Mesenchymal stem cell (in vitro differentiated cells and primary cell): ENCODE data around the gene RHCE.
"Not testable (repeated sequence)": the region's sequence is repeated elsewhere in the genome, so short reads cannot be mapped to it uniquely, and the experiment has no call there.

Experiments used
- DNase-seq: peaks from one replicate; pipeline ENCODE4 v3.0.0-alpha.2; 2013
- H2AFZ ChIP-seq: one replicate; pipeline ENCODE4 v1.6.1; 2013; ENCODE audit warnings: low read depth, mild to moderate bottlenecking, control low read depth, inconsistent platforms, low read length, moderate library complexity
- H2AK5ac ChIP-seq: 2 replicates; pipeline ENCODE4 v1.6.1; 2013; ENCODE audit warnings: low read length, moderate library complexity, mild to moderate bottlenecking, inconsistent platforms; ENCODE audit not compliant: severe bottlenecking
- H2BK120ac ChIP-seq: one replicate; pipeline ENCODE4 v1.6.1; 2013; ENCODE audit warnings: low read depth, mild to moderate bottlenecking, inconsistent platforms, low read length, moderate library complexity
- H2BK12ac ChIP-seq, 2 experiments: one replicate each; pipeline ENCODE4 v1.6.1; 2013; ENCODE audit warnings: inconsistent platforms in 2 of 2, low read length in 2 of 2, mild to moderate bottlenecking in 2 of 2, moderate library complexity in 2 of 2, control low read depth in 1 of 2
- H2BK15ac ChIP-seq: one replicate; pipeline ENCODE4 v1.6.1; 2013; ENCODE audit warnings: mild to moderate bottlenecking, low read depth, inconsistent platforms; ENCODE audit not compliant: poor library complexity, severe bottlenecking
- H2BK5ac ChIP-seq: 2 replicates; pipeline ENCODE4 v1.6.1; 2013; ENCODE audit warnings: low read depth, mild to moderate bottlenecking, low read length, control low read depth, inconsistent platforms; ENCODE audit not compliant: poor library complexity, severe bottlenecking
- H3K14ac ChIP-seq, 2 experiments: one replicate each; pipeline ENCODE4 v1.6.1; 2013; ENCODE audit warnings: inconsistent platforms in 2 of 2, low read length in 2 of 2, control low read depth in 1 of 2, mild to moderate bottlenecking in 1 of 2, moderate library complexity in 1 of 2
- H3K18ac ChIP-seq, 2 experiments: one replicate each; pipeline ENCODE4 v1.6.1; 2013; ENCODE audit warnings: inconsistent platforms in 2 of 2, low read length in 2 of 2, control low read depth in 1 of 2, low read depth in 1 of 2, mild to moderate bottlenecking in 1 of 2
- H3K23ac ChIP-seq, 2 experiments: one replicate each; pipeline ENCODE4 v1.6.1; 2013; ENCODE audit warnings: inconsistent platforms in 2 of 2, low read length in 2 of 2, mild to moderate bottlenecking in 2 of 2, moderate library complexity in 2 of 2, control low read depth in 1 of 2
- H3K27ac ChIP-seq: 2 replicates; pipeline ENCODE4 v1.5.1; 2013; ENCODE audit warnings: mild to moderate bottlenecking, moderate library complexity, low read length, control low read depth, inconsistent platforms; ENCODE audit not compliant: poor library complexity, severe bottlenecking
- H3K27me3 ChIP-seq, 2 experiments: 2 replicates each; pipeline versions ENCODE4 v1.6.1 to v1.7.0; 2013; ENCODE audit warnings: low read length in 2 of 2, mild to moderate bottlenecking in 2 of 2, moderate library complexity in 2 of 2, control low read depth in 1 of 2, inconsistent platforms in 1 of 2; ENCODE audit not compliant: control insufficient read depth in 1 of 2, insufficient read depth in 1 of 2
- H3K36me3 ChIP-seq, 2 experiments: 2 replicates each; pipeline versions ENCODE4 v1.6.1 to v1.7.0; 2013; ENCODE audit warnings: low read length in 2 of 2, control low read depth in 1 of 2, inconsistent platforms in 1 of 2, low read depth in 1 of 2, mild to moderate bottlenecking in 1 of 2; ENCODE audit not compliant: insufficient read depth in 2 of 2, control insufficient read depth in 1 of 2
- H3K4ac ChIP-seq, 2 experiments: one replicate each; pipeline ENCODE4 v1.6.1; 2013; ENCODE audit warnings: inconsistent platforms in 2 of 2, low read length in 2 of 2, mild to moderate bottlenecking in 2 of 2, moderate library complexity in 2 of 2, control low read depth in 1 of 2, low read depth in 1 of 2
- H3K4me1 ChIP-seq: 2 replicates; pipeline ENCODE4 v1.6.1; 2013; ENCODE audit warnings: low read depth, low read length, control low read depth; ENCODE audit not compliant: control insufficient read depth, insufficient read depth
- H3K4me2 ChIP-seq: 2 replicates; pipeline ENCODE4 v1.6.1; 2013; ENCODE audit warnings: low read length, mild to moderate bottlenecking, inconsistent platforms; ENCODE audit not compliant: poor library complexity, severe bottlenecking
- H3K4me3 ChIP-seq, 2 experiments: 2 replicates each; pipeline versions ENCODE4 v1.5.1 to v1.7.0; 2013; ENCODE audit warnings: low read length in 2 of 2, mild to moderate bottlenecking in 2 of 2, control low read depth in 1 of 2, low read depth in 1 of 2; ENCODE audit not compliant: insufficient read depth in 1 of 2
- H3K79me1 ChIP-seq: replicated peaks from 2 replicates; pipeline ENCODE4 v1.6.1; 2013; ENCODE audit warnings: mild to moderate bottlenecking, control low read depth, low read length, inconsistent platforms; ENCODE audit not compliant: poor library complexity, severe bottlenecking
- H3K9ac ChIP-seq: 2 replicates; pipeline ENCODE4 v1.7.0; 2013; ENCODE audit warnings: mild to moderate bottlenecking, low read length, moderate library complexity
- H3K9me3 ChIP-seq: 2 replicates; pipeline ENCODE4 v1.7.0; 2013; ENCODE audit warnings: mild to moderate bottlenecking, low read length; ENCODE audit not compliant: control insufficient read depth
- H4K8ac ChIP-seq: one replicate; pipeline ENCODE4 v1.6.1; 2013; ENCODE audit warnings: inconsistent platforms, mild to moderate bottlenecking, low read length, moderate library complexity
- H4K91ac ChIP-seq: one replicate; pipeline ENCODE4 v1.6.1; 2013; ENCODE audit warnings: mild to moderate bottlenecking, low read length, inconsistent platforms
- WGBS: methylation state at CpG from one replicate; pipeline ENCODE4 v1.1.7; 2013; ENCODE audit warnings: mixed read lengths; 5-methylcytosine and 5-hydroxymethylcytosine counted together

RHCE gene

DNA sequence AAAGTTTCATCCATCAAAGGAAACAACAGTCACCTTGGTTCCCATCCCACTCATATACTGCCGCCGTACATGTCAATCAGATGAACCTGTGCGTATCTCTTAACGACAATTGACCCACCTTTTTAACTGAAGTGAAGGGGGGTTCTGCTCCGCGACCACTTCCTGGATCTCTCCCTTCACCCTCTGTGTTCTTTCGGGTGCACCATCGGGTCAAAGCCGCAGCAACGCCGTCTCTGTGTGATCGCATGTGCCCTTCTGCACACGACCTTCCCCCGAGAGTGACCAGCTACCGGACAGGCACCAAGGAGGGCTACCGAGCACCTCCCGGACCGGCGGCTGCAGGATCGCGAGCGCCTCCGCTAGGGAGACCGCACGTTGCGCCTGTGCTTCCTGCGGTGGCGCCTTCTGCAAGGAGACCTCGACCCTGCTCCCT is 83.7 kb downstream of the RHCE start:
- H3K4me3 ChIP-seq = peak overlapping the region; percentile 65 to 86
- DNase-seq = peak; percentile 11
- not testable (repeated sequence) for H2BK5ac ChIP-seq

DNA sequence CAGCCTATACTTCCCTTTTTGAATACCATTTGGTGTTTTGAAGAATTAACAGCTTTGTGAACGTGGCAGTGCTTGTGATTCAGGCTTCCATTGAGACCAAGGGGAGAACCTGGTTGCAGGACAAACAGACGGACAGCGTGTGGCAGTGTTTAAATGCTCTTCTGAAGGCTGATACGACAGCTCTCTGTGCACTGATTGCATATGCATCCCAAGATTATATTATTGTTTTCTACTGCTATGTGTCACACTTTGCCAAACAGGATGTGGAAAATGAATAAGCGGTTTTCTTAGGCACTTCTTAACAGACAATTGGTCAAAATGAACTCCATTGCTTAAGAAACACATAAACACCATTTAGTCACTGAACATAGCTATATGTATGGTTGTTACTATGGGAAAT is 90.7 kb downstream of the RHCE start:
- H2AK5ac ChIP-seq, H2BK12ac ChIP-seq, H2BK120ac ChIP-seq, H4K91ac ChIP-seq, H3K4me1 ChIP-seq, H3K27ac ChIP-seq, H3K18ac ChIP-seq, H2BK5ac ChIP-seq, H3K23ac ChIP-seq, H2BK15ac ChIP-seq, H3K79me1 ChIP-seq, H3K36me3 ChIP-seq, H3K14ac ChIP-seq, H3K4me3 ChIP-seq, H2AFZ ChIP-seq, H3K9me3 ChIP-seq, H3K4me2 ChIP-seq, H3K27me3 ChIP-seq, H3K4ac ChIP-seq: not testable (repeated sequence)
- Histone ChIP-seq H4K8ac (peak overlapping the region; percentile 28), H3K9ac (peak overlapping the region; percentile 51)
- DNase-seq = peak; percentile 81
- WGBS = no CpG with 5 or more reads among the region's 5 CpGs

More for the DNA sequence above, 83.7 kb downstream of the RHCE start:
- H3K4me1 ChIP-seq, H2BK12ac ChIP-seq, H2BK120ac ChIP-seq, H2BK15ac ChIP-seq, H2AK5ac ChIP-seq, H4K8ac ChIP-seq, H3K14ac ChIP-seq, H3K4ac ChIP-seq, H3K79me1 ChIP-seq, H3K27me3 ChIP-seq, H3K36me3 ChIP-seq, H3K9me3 ChIP-seq, H4K91ac ChIP-seq, H3K27ac ChIP-seq: not testable (repeated sequence)
- WGBS = 0% methylated on average over 8 of the region's 29 CpGs
- Histone ChIP-seq H3K4me2 (peak overlapping the region; percentile 46), H3K9ac (peak overlapping the region; percentile 81), H2AFZ (peak overlapping the region; percentile 53), H3K18ac (peak overlapping the region in 1 of 2 experiments; percentile 84), H3K23ac (peak overlapping the region in 1 of 2 experiments; percentile 89)

DNA sequence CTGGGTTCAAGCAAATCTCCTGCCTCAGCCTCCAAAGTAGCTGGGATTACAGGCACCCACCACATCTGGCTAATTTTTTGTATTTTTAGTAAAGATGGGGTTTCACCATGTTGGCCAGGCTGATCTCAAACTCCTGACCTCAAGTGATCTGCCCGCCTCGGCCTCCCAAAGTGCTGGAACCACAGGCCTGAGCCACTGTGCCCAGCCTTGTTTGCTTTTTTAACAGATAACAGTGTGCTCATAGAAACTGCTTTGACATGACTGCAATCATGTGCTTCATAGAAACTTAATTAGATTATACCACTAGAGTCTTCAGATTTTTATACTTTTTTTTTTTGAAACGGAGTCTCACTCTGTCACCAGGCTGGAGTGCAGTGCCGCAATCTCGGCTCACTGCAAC is 91.3 kb downstream of the RHCE start:
- H4K91ac ChIP-seq, H3K14ac ChIP-seq, H3K27me3 ChIP-seq, H2BK15ac ChIP-seq, H3K23ac ChIP-seq, H3K9me3 ChIP-seq, H3K4ac ChIP-seq, H2BK5ac ChIP-seq, H3K79me1 ChIP-seq, H3K27ac ChIP-seq, H2AFZ ChIP-seq, H3K4me2 ChIP-seq, H4K8ac ChIP-seq, H3K36me3 ChIP-seq, DNase-seq, H2AK5ac ChIP-seq, H3K18ac ChIP-seq, H3K4me1 ChIP-seq, H3K4me3 ChIP-seq, H2BK12ac ChIP-seq, H3K9ac ChIP-seq, H2BK120ac ChIP-seq: not testable (repeated sequence)
- 89% methylated on average over 5 of the region's 5 CpGs for WGBS

DNA sequence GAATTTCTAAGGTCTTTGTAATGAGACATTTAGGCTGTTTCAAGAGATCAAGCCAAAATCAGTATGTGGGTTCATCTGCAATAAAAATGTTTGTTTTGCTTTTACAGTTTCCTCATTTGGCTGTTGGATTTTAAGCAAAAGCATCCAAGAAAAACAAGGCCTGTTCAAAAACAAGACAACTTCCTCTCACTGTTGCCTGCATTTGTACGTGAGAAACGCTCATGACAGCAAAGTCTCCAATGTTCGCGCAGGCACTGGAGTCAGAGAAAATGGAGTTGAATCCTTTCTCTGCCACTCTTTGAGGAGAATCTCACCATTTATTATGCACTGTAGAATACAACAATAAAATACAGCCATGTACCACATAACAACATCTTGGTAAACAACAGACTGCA is 91.8 kb downstream of the RHCE start:
- not testable (repeated sequence) for H3K14ac ChIP-seq, H3K18ac ChIP-seq, H2BK5ac ChIP-seq, H3K4me2 ChIP-seq, H3K23ac ChIP-seq, H2BK120ac ChIP-seq, H3K27ac ChIP-seq, H2BK12ac ChIP-seq, H3K27me3 ChIP-seq, H3K4me3 ChIP-seq, H4K91ac ChIP-seq, H3K9me3 ChIP-seq, H4K8ac ChIP-seq, H2BK15ac ChIP-seq, H2AK5ac ChIP-seq, H2AFZ ChIP-seq, H3K4ac ChIP-seq, H3K4me1 ChIP-seq, H3K79me1 ChIP-seq, H3K9ac ChIP-seq, H3K36me3 ChIP-seq, DNase-seq
- WGBS = no CpG with 5 or more reads among the region's 4 CpGs
